RCC 7860 (cell line): ENCODE data around the gene FRMD8.
"Not testable (repeated sequence)": the region's sequence is repeated elsewhere in the genome, so short reads cannot be mapped to it uniquely, and the experiment has no call there.

Source experiments
- DNase-seq: peaks from one replicate; pipeline ENCODE4 v3.0.0-alpha.2; 2015; ENCODE audit warnings: low spot score
- FAIRE-seq: peaks from 2 replicates; lab custom pipeline; 2012; peaks lifted over from hg19 to GRCh38; lab: Jason Lieb, UNC

Gene FRMD8

DNA sequence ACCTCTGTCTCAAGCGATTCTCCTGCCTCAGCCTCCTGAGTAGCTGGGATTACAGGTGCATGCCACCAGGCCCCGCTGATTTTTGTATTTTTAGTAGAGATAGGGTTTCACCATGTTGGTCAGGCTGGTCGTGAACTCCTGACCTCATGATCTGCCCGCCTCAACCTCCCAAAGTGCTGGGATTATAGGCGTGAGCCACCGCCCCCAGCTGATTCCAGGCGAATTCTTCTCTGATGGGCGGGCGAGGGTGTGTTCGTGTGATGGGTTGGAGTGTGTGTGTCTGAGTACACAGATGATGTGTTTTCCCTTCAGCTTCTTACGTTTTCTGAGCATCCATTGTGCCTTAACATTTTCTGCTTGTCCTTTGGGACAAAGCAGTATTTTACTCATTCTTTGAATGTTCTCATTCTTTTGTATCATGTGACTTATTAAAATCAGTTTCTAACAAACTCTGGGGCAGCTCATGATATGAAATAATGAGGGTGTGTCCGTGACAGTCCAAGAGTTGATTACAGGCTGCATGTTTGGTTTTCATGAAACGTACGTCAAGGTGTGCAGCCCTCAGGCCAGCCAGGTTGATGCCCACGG is 26.7 kb downstream of the FRMD8 start:
- FAIRE-seq, DNase-seq: not testable (repeated sequence)

- DNase-seq (no peak), FAIRE-seq (no peak)
Observed at GRCh38 chr11:65414776-65415498, 28.5 kb downstream of the FRMD8 start.

DNA sequence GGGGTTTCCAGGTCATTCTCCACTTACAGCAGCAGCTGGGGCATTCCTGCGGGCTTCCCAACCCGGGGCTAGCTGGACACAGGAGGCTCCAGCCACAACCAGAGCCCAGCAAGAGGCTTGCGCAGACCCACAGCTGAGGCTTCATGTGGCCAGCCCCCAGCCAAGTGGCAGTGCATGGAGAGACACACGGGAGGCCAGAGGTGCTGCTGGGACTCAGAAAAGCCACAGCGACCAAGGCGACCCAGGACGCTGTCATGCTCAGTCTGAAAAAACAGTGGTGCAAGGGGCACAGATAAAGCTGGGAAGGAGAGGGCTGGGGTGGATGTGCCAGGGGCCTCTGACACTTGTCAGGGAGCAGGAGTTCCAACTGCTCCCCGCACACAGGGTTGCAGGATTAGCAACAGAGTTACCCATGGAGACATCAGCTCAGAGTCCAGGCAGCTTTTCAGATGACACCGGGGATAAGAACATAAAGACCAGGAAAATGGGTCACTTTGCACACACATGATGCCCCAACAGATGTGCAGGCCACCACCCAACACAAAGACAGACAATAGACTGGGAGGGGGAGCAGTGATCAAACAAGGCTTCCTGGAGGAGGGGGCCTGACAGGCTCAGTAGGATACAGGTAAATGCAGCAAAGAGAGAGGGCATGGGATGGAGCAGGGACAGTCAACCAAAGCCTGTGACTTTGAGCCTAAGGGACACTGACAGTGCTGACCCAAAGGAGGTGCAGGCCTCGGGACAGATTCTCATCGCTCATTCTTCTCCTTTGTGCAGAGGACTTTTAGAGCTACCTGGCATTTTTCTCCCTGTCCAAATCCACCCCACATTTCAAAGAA is 29.3 kb downstream of the FRMD8 start:
- DNase-seq: no peak
- no peak for FAIRE-seq

DNA sequence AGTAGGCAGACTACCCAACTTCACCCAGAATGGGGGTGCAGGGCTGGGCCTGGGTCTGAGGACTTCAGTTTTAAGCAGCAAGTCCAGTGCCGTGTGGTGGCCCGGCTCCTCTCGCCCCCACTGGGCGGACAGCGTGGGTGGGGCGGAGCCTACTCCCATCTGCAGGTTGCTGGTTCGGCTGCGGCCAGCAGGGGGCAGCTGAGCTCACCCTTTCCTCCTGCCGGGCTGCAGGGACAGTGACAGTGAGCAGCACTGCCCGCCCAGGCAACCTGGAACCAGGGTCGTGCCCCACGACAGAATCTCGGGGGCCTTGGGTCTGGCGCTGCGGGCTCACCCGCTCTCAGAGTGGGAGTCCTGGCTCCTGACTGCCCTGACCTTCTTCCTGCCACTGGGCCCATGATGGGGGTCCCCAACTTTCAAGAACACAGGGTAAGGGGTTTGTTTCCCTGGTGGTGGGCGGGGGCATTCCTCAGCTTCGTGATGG is 29.9 kb downstream of the FRMD8 start:
- DNase-seq (peak; percentile 68), FAIRE-seq (no peak)

- FAIRE-seq (no peak), DNase-seq (no peak)
Observed at GRCh38 chr11:65416841-65417701, 30.6 kb downstream of the FRMD8 start.

- no peak for DNase-seq
Observed at GRCh38 chr11:65417702-65418430, 31.4 kb downstream of the FRMD8 start.

GRCh38 chr11:65418431-65418680 is 31.9 kb downstream of the FRMD8 start:
- DNase-seq (no peak), FAIRE-seq (no peak)

More at GRCh38 chr11:65417702-65418430, 31.4 kb downstream of the FRMD8 start:
- no peak for FAIRE-seq

GRCh38 chr11:65418681-65419459 is 32.4 kb downstream of the FRMD8 start:
- FAIRE-seq: peak; percentile 81

GRCh38 chr11:65419460-65419771 is 33.0 kb downstream of the FRMD8 start:
- DNase-seq (no peak), FAIRE-seq (no peak)

More at GRCh38 chr11:65418681-65419459, 32.4 kb downstream of the FRMD8 start:
- peak; percentile 93 for DNase-seq

GRCh38 chr11:65419772-65420481 is 33.5 kb downstream of the FRMD8 start:
- FAIRE-seq: no peak

DNA sequence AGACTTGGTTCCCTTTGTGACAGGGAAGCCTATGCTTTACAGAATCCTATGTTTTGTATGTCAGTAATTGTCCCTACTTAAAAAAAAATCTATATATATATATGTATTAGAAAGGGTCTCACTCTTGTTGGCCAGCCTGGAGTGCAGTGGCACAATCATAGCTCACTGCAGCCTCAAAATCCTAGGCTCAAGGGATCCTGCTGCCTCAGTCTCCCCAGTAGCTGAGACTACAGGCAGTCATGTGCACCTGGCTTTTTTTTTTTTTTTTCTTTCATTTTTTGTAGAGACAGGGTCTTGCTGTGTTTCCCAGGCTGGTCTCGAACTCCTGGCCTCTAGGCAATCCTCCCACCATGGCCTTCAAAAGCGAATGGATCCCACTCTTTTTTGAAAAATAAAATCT is 34.1 kb downstream of the FRMD8 start:
- DNase-seq (no peak), FAIRE-seq (no peak)

More at GRCh38 chr11:65419772-65420481, 33.5 kb downstream of the FRMD8 start:
- DNase-seq: peak; percentile 68

DNA sequence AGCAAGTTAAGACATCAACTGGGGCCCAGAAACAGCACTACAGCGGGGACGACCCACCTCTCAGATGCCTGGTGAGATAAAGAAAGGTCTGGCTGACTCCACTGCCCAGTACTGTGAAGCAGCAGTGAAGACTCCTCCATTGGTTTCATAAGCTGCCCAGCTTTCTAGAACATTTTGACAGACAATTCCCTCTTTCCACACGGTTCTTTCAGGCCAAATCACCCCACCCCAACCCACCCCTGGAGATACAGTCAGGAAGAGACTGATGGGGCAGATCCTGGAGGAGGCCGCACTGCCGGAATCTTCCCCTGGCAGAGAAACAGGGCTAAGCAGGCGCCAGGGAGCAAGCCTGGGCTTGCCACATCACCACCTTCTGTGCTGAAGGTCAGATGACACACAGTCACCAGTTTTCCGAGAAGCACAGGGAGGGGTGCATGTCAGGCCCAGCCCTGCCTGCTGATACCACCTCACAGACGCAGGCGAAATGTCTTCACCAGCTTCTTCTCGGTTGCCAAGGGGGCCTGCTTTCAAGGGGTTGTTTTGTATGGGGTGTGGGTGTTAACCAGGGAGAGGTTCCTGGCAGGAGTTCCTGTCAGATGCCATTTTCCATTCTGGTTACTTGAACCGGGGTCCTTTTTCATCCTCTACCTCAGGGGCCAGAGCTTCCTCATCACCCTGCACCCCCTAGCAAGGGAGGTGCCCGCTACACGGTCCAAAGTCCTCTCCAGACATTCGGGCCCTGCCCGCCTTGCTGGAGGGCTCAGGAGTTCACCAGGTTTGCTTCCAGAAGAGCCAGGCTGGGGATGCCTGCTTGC is 34.7 kb downstream of the FRMD8 start:
- FAIRE-seq: peak; percentile 55
- DNase-seq: peak; percentile 95

DNA sequence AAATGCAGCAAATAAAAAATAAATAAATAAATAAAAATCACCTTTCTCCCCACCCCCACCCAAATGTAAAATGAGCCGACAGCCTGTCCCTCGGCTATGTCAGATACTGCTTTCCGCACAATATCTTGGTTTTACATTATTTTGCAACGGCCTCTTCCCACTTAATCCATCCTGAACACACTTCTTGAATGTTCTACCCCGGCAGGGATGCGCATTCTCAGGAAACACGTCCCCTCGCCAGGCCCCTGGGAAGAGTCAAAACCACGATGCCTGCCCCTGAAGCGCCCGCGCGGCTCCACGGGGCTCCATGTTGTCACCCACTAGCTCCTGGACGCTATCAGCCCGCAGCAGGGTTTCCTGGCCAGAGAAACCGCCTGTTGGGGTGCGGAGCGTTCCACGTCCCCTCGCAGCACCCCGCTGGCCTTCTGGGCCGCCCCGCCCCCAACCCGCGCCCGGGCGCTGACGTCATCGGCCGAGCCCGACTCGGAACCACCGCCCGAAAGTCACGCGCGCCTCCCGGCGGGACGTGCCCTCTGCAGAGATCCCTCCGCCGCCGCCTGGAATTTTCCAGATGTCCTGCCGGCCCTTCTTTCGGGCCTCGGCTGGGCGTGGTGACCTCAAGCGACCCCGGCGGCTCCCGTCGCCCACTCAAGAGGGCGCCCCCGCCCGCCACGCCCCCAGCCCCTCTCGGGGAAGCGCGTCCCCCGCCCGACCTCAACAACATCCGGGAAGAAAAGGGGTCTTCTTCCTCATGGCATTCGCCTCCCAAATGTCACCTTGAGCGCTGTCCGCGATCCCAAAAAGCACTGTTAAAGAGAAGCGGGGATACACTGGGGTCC is 35.6 kb downstream of the FRMD8 start:
- FAIRE-seq (no peak), DNase-seq (peak; percentile 83)

DNA sequence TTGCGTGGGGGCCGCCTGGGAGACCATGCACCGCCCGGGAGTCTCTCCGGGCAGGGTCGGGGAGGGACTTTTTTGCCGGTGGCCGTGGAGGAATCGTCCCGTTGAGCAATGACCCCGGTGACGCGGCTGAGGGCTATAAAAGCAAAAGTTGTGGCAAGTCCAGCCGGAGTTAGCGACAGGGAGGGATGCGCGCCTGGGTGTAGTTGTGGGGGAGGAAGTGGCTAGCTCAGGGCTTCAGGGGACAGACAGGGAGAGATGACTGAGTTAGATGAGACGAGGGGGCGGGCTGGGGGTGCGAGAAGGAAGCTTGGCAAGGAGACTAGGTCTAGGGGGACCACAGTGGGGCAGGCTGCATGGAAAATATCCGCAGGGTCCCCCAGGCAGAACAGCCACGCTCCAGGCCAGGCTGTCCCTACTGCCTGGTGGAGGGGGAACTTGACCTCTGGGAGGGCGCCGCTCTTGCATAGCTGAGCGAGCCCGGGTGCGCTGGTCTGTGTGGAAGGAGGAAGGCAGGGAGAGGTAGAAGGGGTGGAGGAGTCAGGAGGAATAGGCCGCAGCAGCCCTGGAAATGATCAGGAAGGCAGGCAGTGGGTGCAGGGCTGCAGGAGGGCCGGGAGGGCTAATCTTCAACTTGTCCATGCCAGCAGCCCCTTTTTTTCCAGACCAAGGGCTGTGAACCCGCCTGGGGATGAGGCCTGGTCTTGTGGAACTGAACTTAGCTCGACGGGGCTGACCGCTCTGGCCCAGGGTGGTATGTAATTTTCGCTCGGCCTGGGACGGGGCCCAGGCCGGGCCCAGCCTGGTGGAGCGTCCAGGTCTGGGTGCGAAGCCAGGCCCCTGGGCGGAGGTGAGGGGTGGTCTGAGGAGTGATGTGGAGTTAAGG is 36.4 kb downstream of the FRMD8 start, which contains the start of gene NEAT1:
Gene NEAT1 (plus strand): TSS at position 166 of the 883 bp plus-strand sequence.
- FAIRE-seq (no peak), DNase-seq (peak; percentile 81)

DNA sequence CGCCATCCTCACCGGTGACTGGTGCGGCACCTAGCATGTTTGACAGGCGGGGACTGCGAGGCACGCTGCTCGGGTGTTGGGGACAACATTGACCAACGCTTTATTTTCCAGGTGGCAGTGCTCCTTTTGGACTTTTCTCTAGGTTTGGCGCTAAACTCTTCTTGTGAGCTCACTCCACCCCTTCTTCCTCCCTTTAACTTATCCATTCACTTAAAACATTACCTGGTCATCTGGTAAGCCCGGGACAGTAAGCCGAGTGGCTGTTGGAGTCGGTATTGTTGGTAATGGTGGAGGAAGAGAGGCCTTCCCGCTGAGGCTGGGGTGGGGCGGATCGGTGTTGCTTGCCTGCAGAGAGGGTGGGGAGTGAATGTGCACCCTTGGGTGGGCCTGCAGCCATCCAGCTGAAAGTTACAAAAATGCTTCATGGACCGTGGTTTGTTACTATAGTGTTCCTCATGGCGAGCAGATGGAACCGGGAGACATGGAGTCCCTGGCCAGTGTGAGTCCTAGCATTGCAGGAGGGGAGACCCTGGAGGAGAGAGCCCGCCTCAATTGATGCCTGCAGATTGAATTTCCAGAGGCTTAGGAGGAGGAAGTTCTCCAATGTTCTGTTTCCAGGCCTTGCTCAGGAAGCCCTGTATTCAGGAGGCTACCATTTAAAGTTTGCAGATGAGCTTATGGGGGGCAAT is 37.2 kb downstream of the FRMD8 start:
- FAIRE-seq (no peak), DNase-seq (peak; percentile 21)
